ENCODE results near the gene MYLK2. TPM values are rescaled to one million over a fixed set of nuclear protein-coding genes. Genes with fewer than 3 reads are reported as not detected.

MYLK2 gene
- total and polyA plus RNA-seq, 3 donors from 2014 or later, result 1.2 to 1.6 (median 1.3) TPM

DNA sequence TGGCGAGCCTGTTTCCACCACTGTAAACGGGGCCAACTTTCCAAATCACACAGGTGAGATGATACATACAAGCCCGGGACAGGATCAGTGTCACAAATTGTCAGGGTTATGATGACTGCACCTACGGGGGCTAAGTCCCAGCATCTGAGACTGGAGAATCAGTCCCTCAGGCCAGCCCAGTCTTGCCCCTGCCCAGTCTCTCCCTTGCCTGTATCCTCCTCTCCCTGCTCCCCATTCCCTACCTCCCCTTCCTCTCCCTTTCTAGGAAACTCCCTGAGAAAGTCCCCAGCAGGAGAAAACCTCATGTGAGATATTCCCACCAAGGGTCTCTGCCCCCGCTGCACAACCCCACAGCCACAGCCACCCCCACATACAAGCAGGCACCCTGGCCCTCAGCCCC, 24.7 kb downstream of the MYLK2 start:
- WGBS, 2 donors, result 63% methylated on average over 5 of the region's 5 CpGs
- no peak for DNase-seq
- no peaks in the 10 kb centered on the region for H3K27me3 ChIP-seq
- TF ChIP-seq, protein P1, sequence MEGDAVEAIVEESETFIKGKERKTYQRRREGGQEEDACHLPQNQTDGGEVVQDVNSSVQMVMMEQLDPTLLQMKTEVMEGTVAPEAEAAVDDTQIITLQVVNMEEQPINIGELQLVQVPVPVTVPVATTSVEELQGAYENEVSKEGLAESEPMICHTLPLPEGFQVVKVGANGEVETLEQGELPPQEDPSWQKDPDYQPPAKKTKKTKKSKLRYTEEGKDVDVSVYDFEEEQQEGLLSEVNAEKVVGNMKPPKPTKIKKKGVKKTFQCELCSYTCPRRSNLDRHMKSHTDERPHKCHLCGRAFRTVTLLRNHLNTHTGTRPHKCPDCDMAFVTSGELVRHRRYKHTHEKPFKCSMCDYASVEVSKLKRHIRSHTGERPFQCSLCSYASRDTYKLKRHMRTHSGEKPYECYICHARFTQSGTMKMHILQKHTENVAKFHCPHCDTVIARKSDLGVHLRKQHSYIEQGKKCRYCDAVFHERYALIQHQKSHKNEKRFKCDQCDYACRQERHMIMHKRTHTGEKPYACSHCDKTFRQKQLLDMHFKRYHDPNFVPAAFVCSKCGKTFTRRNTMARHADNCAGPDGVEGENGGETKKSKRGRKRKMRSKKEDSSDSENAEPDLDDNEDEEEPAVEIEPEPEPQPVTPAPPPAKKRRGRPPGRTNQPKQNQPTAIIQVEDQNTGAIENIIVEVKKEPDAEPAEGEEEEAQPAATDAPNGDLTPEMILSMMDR (IDR thresholded peaks at IDR 0.05), result no peak
- no peak for TF ChIP-seq POLR2A (IDR thresholded peaks at IDR 0.05)
- H3K9me3 ChIP-seq, result no peaks in the 10 kb centered on the region
- peak overlapping the region; percentile 53 to 60 for H3K27ac ChIP-seq
- H3K4me1 ChIP-seq, result peaks cover 18% of the 10 kb centered on the region
- H3K36me3 ChIP-seq (ENCODE audit: low read depth, missing control alignments), result no peaks in the 10 kb centered on the region
- intact Hi-C loops (cut with DNase I; ENCODE audit: low total_unique reads), result no loop called here
- H3K4me3 ChIP-seq, result peak overlapping the region; percentile 39 to 55

DNA sequence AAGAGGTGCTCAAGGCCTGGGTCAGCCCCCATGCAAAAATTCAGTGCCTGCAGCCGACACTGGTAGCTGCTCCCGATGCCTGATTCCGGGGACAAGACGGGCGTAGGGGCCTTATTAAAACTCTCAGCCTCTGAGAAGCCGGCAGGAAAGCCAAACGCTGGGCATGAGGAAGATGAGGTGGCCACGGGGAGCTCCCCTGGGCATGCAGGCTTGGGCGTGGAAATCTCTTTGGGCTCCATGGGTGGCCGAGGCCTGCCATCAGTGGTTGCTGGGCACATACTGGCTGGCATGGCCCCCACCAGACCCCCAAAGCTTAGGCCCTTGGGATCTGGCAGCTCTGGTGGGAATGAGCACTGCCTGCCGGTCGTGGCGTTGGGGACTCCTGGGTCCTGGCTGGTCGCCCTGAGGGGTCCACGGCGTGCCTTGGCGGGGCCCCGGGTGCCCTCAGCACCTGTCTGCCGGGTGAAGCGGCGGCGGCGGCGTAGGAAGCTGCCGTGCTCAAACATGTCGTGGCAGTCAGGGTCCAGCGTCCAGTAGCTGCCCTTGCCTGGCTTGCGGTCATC, 25.7 kb downstream of the MYLK2 start:
- Histone ChIP-seq H3K4me1 (peaks cover 17% of the 10 kb centered on the region), H3K36me3 (ENCODE audit: low read depth, missing control alignments) (no peaks in the 10 kb centered on the region), H3K4me3 (peak overlapping the region; percentile 39 to 55), H3K9me3 (no peaks in the 10 kb centered on the region), H3K27me3 (no peaks in the 10 kb centered on the region), H3K27ac (peak overlapping the region; percentile 45 to 53)
- DNase-seq, result no peak
- WGBS, 2 donors, result 79 to 93% methylated on average over 3 to 25 of the region's 28 CpGs
- intact Hi-C loops (cut with DNase I; ENCODE audit: low total_unique reads), result no loop called here
- no peak for TF ChIP-seq POLR2A (IDR thresholded peaks at IDR 0.05)
- TF ChIP-seq, protein P1 (IDR thresholded peaks at IDR 0.05), result no peak

DNA sequence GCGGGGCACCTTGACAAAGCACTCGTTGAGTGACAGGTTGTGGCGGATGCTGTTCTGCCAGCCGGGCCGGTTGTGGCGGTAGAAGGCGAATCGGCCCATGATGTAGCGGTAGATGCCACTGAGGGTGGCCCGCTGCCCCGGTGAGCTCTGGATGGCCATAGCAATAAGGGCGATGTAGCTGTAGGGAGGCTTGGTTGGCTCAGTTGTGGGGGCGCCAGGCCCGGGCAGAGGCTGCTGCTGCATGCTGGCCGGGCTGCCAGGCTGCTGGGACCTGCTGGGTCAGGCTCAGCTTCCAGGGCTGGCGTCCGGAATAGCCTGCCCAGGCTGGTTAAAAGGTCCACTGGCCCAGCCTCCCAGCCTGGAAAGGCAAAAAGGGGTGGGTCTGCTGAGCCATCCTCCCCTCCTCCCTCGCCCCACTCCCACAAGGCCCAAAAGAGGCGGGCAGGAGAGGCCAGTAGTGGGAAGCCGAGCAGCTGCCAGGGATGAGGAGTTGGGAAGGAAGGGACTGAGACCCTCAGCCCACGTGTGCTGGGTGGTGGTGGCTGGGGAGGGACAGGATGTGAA, 26.2 kb downstream of the MYLK2 start, which contains the start of gene FOXS1:
FOXS1 (minus strand) TSS at position 305 of the 564 bp plus-strand sequence; CDS start at position 243, 62 bp downstream.
- TF ChIP-seq, protein P1 (IDR thresholded peaks at IDR 0.05), result no peak
- TF ChIP-seq POLR2A (IDR thresholded peaks at IDR 0.05), result no peak
- peak within 1 kb of the TSS; percentile 45 to 53 for H3K27ac ChIP-seq
- DNase-seq, result peak; percentile 49
- WGBS, 2 donors, result 52 to 61% methylated on average over 8 to 21 of the region's 21 CpGs
- H3K4me1 ChIP-seq, result peaks cover 17% of the 10 kb centered on the region
- H3K36me3 ChIP-seq (ENCODE audit: low read depth, missing control alignments), result no peaks in the 10 kb centered on the region
- peak within 1 kb of the TSS; percentile 39 to 55 for H3K4me3 ChIP-seq
- H3K9me3 ChIP-seq, result no peaks in the 10 kb centered on the region
- intact Hi-C loops (cut with DNase I; ENCODE audit: low total_unique reads), result no loop called here
- H3K27me3 ChIP-seq, result no peaks in the 10 kb centered on the region

DNA sequence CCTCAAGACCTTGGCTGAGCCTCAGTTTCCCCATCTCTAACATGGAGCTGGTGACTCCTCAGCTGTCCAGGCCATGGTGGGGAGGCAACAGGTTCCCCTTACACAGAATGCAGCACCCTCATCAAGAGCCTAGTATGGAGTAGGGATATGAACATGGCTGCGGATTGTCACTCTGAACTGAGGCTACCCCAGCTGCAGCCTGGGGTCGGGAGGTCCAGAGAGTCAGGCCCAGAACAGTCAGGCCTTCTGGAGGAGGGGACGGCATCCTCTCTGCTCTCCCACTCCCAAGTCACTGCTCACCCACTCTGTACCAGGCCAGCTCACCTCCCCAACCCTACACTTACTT, 27.6 kb downstream of the MYLK2 start:
- no peak for TF ChIP-seq POLR2A (IDR thresholded peaks at IDR 0.05)
- TF ChIP-seq, protein P1 (IDR thresholded peaks at IDR 0.05), result peak in 1 of 3 experiments; percentile 33
- WGBS, 2 donors, result 72 to 83% methylated on average over 2 to 3 of the region's 3 CpGs
- Histone ChIP-seq H3K4me1 (peaks cover 13% of the 10 kb centered on the region), H3K27ac (no peak overlapping the region), H3K4me3 (no peak overlapping the region), H3K9me3 (no peaks in the 10 kb centered on the region), H3K36me3 (ENCODE audit: low read depth, missing control alignments) (no peaks in the 10 kb centered on the region), H3K27me3 (no peaks in the 10 kb centered on the region)
- no peak for DNase-seq
- intact Hi-C loops (cut with DNase I; ENCODE audit: low total_unique reads), result no loop called here
